IPS-18a (cell line): Measurements from ENCODE around the gene KRTAP5-4.
"Not testable (repeated sequence)": the region's sequence is repeated elsewhere in the genome, so short reads cannot be mapped to it uniquely, and the experiment has no call there.

Source experiments
- H3K27ac ChIP-seq: one replicate; pipeline ENCODE4 v1.5.1; 2013; ENCODE audit warnings: low read length
- H3K27me3 ChIP-seq: one replicate; pipeline ENCODE4 v1.6.1; 2013; ENCODE audit warnings: mild to moderate bottlenecking, low read length; ENCODE audit not compliant: control insufficient read depth, insufficient read depth
- H3K36me3 ChIP-seq: one replicate; pipeline ENCODE4 v1.6.1; 2013; ENCODE audit warnings: low read depth, low read length; ENCODE audit not compliant: control insufficient read depth
- H3K4me1 ChIP-seq: one replicate; pipeline ENCODE4 v1.6.1; 2013; ENCODE audit warnings: low read depth, low read length; ENCODE audit not compliant: control insufficient read depth
- H3K4me3 ChIP-seq: one replicate; pipeline ENCODE4 v1.5.1; 2013; ENCODE audit warnings: low read length
- H3K9ac ChIP-seq: one replicate; pipeline ENCODE4 v1.6.1; 2013; ENCODE audit warnings: mild to moderate bottlenecking, low read length, moderate library complexity
- H3K9me3 ChIP-seq: one replicate; pipeline ENCODE4 v1.6.1; 2013; ENCODE audit warnings: low read depth, low read length; ENCODE audit not compliant: control insufficient read depth

Gene KRTAP5-4

DNA sequence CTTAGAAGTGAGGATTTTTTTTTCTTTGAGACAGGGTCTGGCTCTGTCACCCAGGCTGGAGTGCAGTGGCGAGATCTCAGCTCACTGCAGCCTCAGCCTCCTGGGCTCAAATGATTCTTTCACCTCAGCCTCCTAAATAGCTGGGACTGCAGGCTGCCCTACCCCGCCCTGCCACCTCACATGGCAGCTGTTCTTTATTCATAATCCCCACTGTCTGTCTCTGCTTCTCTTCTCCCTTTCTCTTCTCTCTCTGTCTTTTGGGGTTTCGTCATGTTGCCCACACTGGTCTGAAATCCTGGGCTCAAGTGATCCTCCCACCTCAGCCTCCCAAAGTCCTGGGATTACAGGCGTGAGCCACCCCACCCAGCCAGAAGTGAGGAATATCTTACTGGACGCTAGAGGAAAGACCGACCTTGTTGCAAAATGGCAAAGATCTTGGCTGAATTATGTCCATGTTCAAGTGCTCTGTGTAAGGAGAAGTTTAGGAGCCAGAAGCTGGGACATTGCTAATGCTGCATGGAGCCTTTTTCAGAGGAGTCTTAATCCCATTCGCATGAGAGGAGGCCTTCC is 29.6 kb upstream of the KRTAP5-4 start:
- Histone ChIP-seq H3K4me1 (no peaks in the 10 kb centered on the region), H3K4me3 (no peak overlapping the region), H3K9ac (no peak overlapping the region), H3K9me3 (no peaks in the 10 kb centered on the region), H3K27ac (no peak overlapping the region), H3K36me3 (no peaks in the 10 kb centered on the region), H3K27me3 (peaks cover 14% of the 10 kb centered on the region)

GRCh38 chr11:1650918-1651262 is 29.0 kb upstream of the KRTAP5-4 start:
- Histone ChIP-seq H3K27me3 (peaks cover 14% of the 10 kb centered on the region), H3K36me3 (no peaks in the 10 kb centered on the region), H3K9ac (no peak overlapping the region), H3K9me3 (no peaks in the 10 kb centered on the region), H3K4me1 (no peaks in the 10 kb centered on the region), H3K4me3 (no peak overlapping the region), H3K27ac (no peak overlapping the region)

GRCh38 chr11:1650034-1650917 is 28.3 kb upstream of the KRTAP5-4 start:
- Histone ChIP-seq H3K27me3 (peaks cover 14% of the 10 kb centered on the region), H3K36me3 (no peaks in the 10 kb centered on the region), H3K4me1 (no peaks in the 10 kb centered on the region), H3K9me3 (no peaks in the 10 kb centered on the region), H3K27ac (no peak overlapping the region), H3K9ac (no peak overlapping the region), H3K4me3 (no peak overlapping the region)

- Histone ChIP-seq H3K27me3 (peaks cover 9% of the 10 kb centered on the region), H3K9me3 (no peaks in the 10 kb centered on the region), H3K36me3 (no peaks in the 10 kb centered on the region), H3K27ac (no peak overlapping the region), H3K4me3 (no peak overlapping the region), H3K4me1 (no peaks in the 10 kb centered on the region), H3K9ac (no peak overlapping the region)
These were observed 26.9 kb upstream of the KRTAP5-4 start for GRCh38 chr11:1648653-1649420.

GRCh38 chr11:1647901-1648652 is 26.1 kb upstream of the KRTAP5-4 start:
- H3K4me1 ChIP-seq = no peaks in the 10 kb centered on the region
- no peak overlapping the region for H3K9ac ChIP-seq
- no peak overlapping the region for H3K27ac ChIP-seq
- peaks cover 2% of the 10 kb centered on the region for H3K27me3 ChIP-seq
- no peaks in the 10 kb centered on the region for H3K36me3 ChIP-seq
- no peaks in the 10 kb centered on the region for H3K9me3 ChIP-seq
- no peak overlapping the region for H3K4me3 ChIP-seq

DNA sequence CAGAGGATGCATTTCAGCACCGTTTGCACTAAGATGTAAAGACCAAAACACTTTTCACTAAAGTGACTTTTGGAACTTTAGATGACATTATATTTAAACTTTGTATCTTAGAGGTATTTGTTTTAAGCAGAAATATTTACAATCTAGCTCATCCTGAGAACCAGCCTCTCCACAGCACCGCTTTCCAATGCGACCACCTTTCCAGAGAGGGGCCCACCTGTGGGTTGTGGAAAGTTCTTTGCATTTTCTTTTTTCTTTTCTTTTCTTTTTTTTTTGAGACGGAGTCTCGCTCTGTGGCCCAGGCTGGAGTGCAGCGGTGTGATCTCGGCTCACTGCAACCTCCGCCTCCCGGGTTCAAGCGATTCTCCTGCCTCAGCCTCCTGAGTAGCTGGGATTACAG is 24.6 kb upstream of the KRTAP5-4 start:
- not testable (repeated sequence) for H3K4me3 ChIP-seq, H3K27ac ChIP-seq, H3K27me3 ChIP-seq, H3K4me1 ChIP-seq, H3K9ac ChIP-seq, H3K9me3 ChIP-seq, H3K36me3 ChIP-seq

DNA sequence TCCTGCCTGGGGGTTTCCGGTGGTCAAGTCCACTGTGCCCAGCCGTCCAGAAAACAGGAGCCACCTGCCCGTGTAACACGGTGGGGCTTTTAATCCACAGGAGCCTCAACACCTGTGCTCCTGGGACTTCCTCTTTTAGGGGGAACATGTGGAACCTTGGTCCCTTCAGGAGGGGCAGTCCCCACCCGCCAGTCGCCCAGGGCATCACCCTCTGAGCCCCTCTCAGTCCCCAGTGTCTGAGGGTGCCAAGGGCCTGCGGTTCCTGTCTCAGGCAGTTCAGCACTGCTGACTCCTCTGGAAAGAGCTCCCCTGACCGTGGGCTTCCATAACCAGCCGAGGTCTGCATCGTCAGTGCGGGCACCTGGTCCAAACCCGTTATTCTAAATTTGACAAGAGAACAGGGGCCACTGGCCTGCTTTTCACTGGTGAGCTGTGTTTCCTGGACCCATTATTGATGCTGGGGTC is 23.5 kb upstream of the KRTAP5-4 start:
- H3K9me3 ChIP-seq = no peaks in the 10 kb centered on the region
- H3K9ac ChIP-seq = no peak overlapping the region
- H3K27me3 ChIP-seq = no peaks in the 10 kb centered on the region

DNA sequence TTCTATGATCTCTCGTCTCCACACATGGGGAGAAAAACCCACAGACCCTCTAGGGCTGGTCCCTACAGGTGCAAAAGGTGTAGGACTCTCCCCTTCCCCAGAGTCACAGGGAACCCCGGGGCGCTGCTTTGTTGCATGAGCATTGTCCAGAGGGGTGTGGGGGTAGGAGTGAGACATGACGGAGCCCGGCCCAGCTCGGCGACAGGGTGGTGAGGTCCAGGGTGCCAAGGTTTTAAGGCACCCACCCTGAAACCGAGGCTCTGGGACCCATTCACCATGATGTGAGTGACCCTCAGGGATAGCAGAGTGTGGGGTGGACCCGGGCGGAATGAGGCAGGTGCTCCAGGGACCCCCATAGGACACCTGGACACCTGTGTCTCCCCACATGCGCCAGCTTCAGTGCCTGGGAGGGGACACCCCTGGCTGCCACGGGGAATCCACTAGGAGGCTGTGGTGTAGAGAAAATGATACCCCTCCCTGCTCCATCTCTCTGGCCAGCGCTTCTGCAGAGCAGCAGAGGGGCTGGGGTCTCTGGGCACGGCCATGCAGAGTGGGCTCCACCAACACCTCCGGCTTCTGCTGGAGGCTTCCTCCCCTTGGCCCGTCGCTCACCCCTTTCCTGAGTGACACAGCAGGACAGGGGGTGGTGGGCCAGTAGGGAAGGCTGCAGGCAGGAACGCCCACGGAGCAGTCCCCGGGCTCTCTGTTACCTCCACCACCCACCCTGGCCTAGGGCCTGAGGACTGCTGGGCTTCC is 22.8 kb upstream of the KRTAP5-4 start:
- H3K4me1 ChIP-seq = no peaks in the 10 kb centered on the region
- no peak overlapping the region for H3K4me3 ChIP-seq
- no peaks in the 10 kb centered on the region for H3K27me3 ChIP-seq
- no peaks in the 10 kb centered on the region for H3K36me3 ChIP-seq
- H3K9ac ChIP-seq = no peak overlapping the region
- H3K27ac ChIP-seq = no peak overlapping the region
- H3K9me3 ChIP-seq = no peaks in the 10 kb centered on the region

More for the DNA sequence above, 23.5 kb upstream of the KRTAP5-4 start:
- H3K36me3 ChIP-seq = no peaks in the 10 kb centered on the region
- H3K4me1 ChIP-seq = no peaks in the 10 kb centered on the region
- no peak overlapping the region for H3K27ac ChIP-seq
- H3K4me3 ChIP-seq = no peak overlapping the region

GRCh38 chr11:1643146-1643690 is 21.3 kb upstream of the KRTAP5-4 start:
- H3K27ac ChIP-seq = no peak overlapping the region
- H3K4me1 ChIP-seq = no peaks in the 10 kb centered on the region
- H3K27me3 ChIP-seq = no peaks in the 10 kb centered on the region
- H3K9me3 ChIP-seq = no peaks in the 10 kb centered on the region
- H3K36me3 ChIP-seq = no peaks in the 10 kb centered on the region
- H3K9ac ChIP-seq = no peak overlapping the region
- no peak overlapping the region for H3K4me3 ChIP-seq

- H3K27ac ChIP-seq = no peak overlapping the region
- no peak overlapping the region for H3K4me3 ChIP-seq
- H3K4me1 ChIP-seq = no peaks in the 10 kb centered on the region
- H3K9me3 ChIP-seq = no peaks in the 10 kb centered on the region
- no peaks in the 10 kb centered on the region for H3K27me3 ChIP-seq
- no peaks in the 10 kb centered on the region for H3K36me3 ChIP-seq
- no peak overlapping the region for H3K9ac ChIP-seq
These were observed 20.6 kb upstream of the KRTAP5-4 start for GRCh38 chr11:1642288-1643145.
